ENCODE data around the gene ORC4. TPM values are rescaled to one million over a fixed set of nuclear protein-coding genes. Genes with fewer than 3 reads are reported as not detected.

ORC4 gene
- total RNA-seq, 1 donor from 2014 or later = 41.3 TPM

DNA sequence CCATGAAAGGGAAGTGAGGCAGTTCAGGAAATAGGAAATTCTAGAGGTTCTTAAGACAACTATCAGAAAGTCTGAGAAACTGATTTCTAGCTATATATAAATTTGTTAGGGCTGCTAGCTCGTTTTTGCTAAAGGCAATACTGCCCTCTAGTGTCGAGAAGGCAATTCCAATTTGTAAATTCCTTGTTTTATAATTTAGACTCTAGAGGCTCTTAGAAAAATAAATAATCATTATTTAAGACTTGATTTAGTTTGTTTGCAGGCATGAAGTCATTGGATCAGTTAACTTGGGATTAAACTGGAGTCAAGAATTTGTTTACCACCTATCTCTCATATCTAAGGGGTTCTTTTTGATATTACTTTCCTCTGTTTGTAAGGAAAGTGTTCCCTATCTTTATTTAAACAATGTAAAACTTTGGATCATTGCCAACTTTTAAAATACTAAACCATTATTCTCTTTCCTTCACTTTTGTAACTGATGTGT is 109.5 kb downstream of the ORC4 start:
- no peaks in the 10 kb centered on the region for H3K27me3 ChIP-seq (ENCODE audit: low read depth)
- H3K36me3 ChIP-seq = peaks cover 7% of the 10 kb centered on the region
- ATAC-seq = peak; percentile 39 to 47
- H3K27ac ChIP-seq = no peak overlapping the region
- no peak overlapping the region for H3K4me3 ChIP-seq
- intact Hi-C loops (cut with DNase I) = no loop called here
- TF ChIP-seq, protein P1, sequence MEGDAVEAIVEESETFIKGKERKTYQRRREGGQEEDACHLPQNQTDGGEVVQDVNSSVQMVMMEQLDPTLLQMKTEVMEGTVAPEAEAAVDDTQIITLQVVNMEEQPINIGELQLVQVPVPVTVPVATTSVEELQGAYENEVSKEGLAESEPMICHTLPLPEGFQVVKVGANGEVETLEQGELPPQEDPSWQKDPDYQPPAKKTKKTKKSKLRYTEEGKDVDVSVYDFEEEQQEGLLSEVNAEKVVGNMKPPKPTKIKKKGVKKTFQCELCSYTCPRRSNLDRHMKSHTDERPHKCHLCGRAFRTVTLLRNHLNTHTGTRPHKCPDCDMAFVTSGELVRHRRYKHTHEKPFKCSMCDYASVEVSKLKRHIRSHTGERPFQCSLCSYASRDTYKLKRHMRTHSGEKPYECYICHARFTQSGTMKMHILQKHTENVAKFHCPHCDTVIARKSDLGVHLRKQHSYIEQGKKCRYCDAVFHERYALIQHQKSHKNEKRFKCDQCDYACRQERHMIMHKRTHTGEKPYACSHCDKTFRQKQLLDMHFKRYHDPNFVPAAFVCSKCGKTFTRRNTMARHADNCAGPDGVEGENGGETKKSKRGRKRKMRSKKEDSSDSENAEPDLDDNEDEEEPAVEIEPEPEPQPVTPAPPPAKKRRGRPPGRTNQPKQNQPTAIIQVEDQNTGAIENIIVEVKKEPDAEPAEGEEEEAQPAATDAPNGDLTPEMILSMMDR (IDR thresholded peaks at IDR 0.05) = peak; percentile 82
- DNase-seq = no peak
- H3K9me3 ChIP-seq = no peaks in the 10 kb centered on the region
- H3K4me1 ChIP-seq = peaks cover 15% of the 10 kb centered on the region

DNA sequence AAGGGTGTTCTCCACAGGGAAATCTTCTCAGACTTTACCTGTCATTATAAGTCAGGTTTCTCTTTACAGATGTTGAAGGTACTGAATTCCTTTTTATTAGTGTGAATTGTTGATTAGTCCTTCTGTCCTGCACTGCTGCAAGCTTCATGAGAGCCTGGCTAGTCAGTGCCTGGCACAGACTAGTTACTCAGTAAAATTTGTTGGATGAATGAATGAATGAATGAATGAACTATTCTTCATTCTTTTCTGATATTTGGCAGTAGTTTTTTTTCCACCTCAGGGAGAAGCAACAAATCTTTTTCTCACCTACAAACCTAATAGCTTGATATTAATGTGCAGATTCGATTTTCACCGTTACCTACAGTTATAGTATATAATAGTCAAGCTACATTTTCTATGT is 111.4 kb downstream of the ORC4 start:
- ATAC-seq (no peak), DNase-seq (no peak)
- Histone ChIP-seq H3K9me3 (no peaks in the 10 kb centered on the region), H3K4me1 (peaks cover 13% of the 10 kb centered on the region), H3K4me3 (no peak overlapping the region), H3K27me3 (ENCODE audit: low read depth) (no peaks in the 10 kb centered on the region), H3K27ac (no peak overlapping the region), H3K36me3 (no peaks in the 10 kb centered on the region)
- intact Hi-C loops (cut with DNase I) = loop anchor here (10.0 kb wide), 1 partner anchor 54 kb away; no protein-coding TSS in a partner anchor
- TF ChIP-seq, protein P1 (IDR thresholded peaks at IDR 0.05) = no peak

DNA sequence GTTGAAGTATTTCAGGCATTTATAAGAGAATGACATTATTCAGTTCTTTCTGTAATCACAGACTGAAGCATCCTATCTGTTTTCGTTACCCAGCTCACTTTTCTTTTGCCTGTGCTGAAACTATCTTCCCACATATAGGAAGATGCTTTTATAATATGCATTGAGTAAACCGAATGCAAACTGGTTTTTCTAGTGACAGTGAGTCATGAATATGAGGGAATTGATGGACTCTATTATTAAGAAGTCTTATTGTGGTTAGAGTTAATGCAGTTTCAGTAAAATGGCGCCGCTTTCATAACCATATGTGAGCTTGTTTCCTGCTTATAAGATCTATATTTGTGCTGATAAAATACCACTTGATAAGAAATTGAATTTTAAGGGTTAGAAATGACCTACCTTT is 116.5 kb downstream of the ORC4 start:
- Histone ChIP-seq H3K4me3 (no peak overlapping the region), H3K27me3 (ENCODE audit: low read depth) (no peaks in the 10 kb centered on the region), H3K9me3 (no peaks in the 10 kb centered on the region), H3K36me3 (peaks cover 4% of the 10 kb centered on the region), H3K4me1 (no peaks in the 10 kb centered on the region), H3K27ac (no peak overlapping the region)
- DNase-seq (no peak), ATAC-seq (no peak)
- TF ChIP-seq, protein P1 (IDR thresholded peaks at IDR 0.05) = no peak
- intact Hi-C loops (cut with DNase I) = loop anchor here (10.0 kb wide), 1 partner anchor 49 kb away; no protein-coding TSS in a partner anchor

DNA sequence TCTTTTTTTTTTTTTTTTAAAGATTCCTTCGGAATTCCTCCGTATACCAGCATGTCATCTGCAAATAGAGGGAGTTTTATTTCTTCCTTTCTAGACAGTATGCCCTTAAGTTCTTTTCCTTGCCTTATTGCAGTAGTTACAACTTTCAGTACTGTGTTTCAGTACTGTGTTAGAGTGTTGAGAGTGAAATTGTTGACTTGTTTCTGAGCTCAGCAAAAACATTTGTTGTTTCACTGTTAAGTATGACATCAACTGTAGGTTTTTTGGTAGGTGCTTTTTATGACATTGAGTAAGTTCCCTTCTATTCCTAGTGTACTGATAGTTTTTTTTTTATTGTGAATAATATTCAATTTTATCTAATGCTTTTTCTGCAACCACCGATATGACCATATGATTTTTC is 131.9 kb downstream of the ORC4 start:
- TF ChIP-seq, protein P1 (IDR thresholded peaks at IDR 0.05) = no peak
- no peaks in the 10 kb centered on the region for H3K9me3 ChIP-seq
- intact Hi-C loops (cut with DNase I) = no loop called here
- H3K4me3 ChIP-seq = no peak overlapping the region
- DNase-seq (no peak), ATAC-seq (no peak)
- H3K27ac ChIP-seq = no peak overlapping the region
- H3K27me3 ChIP-seq (ENCODE audit: low read depth) = no peaks in the 10 kb centered on the region
- no peaks in the 10 kb centered on the region for H3K36me3 ChIP-seq
- peaks cover 7% of the 10 kb centered on the region for H3K4me1 ChIP-seq

DNA sequence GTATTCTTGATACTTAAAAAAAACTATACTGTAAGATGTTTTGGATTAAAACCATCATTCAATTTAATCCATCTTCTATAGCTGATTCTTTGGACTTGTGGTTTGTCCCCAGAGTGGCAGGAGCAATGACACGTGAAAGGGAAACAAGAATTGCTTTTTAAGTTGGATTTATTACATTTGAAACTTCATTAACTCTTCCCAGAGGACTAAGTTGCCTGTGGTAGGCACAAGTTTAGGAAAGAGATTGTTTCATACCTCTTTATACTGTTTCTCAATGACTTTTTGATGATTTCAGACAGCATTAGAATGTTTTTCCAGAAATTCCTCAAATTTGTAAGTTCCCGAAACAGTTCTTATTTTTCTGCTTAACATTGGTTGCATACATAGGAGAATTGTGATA is 134.4 kb downstream of the ORC4 start:
- Histone ChIP-seq H3K4me3 (no peak overlapping the region), H3K27ac (no peak overlapping the region), H3K36me3 (no peaks in the 10 kb centered on the region), H3K27me3 (ENCODE audit: low read depth) (no peaks in the 10 kb centered on the region), H3K9me3 (no peaks in the 10 kb centered on the region), H3K4me1 (peaks cover 7% of the 10 kb centered on the region)
- ATAC-seq = no peak
- intact Hi-C loops (cut with DNase I) = no loop called here
- TF ChIP-seq, protein P1 (IDR thresholded peaks at IDR 0.05) = no peak
- DNase-seq = no peak

Measured in lower lobe of right lung (tissue), 2 donors.